ENCODE data around the gene ANKRD37. TPM values are rescaled to one million over a fixed set of nuclear protein-coding genes. Genes with fewer than 3 reads are reported as not detected.

Gene ANKRD37
- total RNA-seq, 1 donor from 2014 or later = 4.6 TPM

DNA sequence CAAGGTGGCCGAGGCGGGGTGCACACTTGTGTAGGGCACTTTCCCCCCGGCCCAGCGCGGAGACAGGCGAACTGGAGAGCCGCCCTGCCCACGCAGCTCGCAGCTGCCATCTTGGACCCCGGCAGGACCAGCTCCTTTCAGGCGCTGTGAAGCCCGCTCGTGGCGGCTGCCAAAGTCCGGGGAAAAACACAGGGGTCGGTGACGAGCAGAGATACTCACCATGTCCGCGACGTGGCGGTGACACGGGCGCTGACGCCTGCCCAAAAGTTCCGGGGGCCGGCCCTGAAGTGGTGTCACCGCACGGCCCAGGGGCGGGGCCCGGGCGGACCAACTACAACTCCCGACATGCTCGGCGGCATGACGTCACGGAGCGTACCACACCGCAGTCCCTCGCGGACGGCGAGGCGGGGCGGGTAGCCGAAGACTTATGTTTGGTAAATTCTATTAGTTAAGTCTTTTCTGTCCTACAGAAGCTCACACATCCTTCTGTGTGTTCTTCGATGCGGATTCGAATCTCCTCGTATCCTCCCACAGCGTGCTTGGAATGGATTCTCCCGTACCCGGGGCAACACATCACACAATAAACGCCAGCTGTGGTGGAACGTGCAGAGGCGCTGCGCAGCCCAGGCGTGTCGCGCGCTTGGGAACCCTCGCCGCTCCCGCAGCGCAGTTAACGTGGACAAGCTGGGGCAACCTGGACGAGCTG lies 29.2 kb downstream of the ANKRD37 start, which contains the start of gene UFSP2:
UFSP2 (minus strand) TSS at position 318 of the 706 bp plus-strand sequence; CDS start at position 222, 96 bp downstream.
- DNase-seq = peak; percentile 87
- Mint-ChIP-seq H3K36me3 (ENCODE audit: unreplicated experiment) (no peaks in the 10 kb centered on the region), H3K9me3 (ENCODE audit: unreplicated experiment) (peaks cover 11% of the 10 kb centered on the region), H3K4me3 (ENCODE audit: unreplicated experiment) (peak within 1 kb of the TSS; percentile 90), H3K4me1 (ENCODE audit: low read depth, unreplicated experiment) (peaks cover 8% of the 10 kb centered on the region), H3K27ac (ENCODE audit: unreplicated experiment) (peak within 1 kb of the TSS; percentile 79), H3K27me3 (ENCODE audit: unreplicated experiment) (peaks cover 8% of the 10 kb centered on the region)
- TF ChIP-seq, protein P1, sequence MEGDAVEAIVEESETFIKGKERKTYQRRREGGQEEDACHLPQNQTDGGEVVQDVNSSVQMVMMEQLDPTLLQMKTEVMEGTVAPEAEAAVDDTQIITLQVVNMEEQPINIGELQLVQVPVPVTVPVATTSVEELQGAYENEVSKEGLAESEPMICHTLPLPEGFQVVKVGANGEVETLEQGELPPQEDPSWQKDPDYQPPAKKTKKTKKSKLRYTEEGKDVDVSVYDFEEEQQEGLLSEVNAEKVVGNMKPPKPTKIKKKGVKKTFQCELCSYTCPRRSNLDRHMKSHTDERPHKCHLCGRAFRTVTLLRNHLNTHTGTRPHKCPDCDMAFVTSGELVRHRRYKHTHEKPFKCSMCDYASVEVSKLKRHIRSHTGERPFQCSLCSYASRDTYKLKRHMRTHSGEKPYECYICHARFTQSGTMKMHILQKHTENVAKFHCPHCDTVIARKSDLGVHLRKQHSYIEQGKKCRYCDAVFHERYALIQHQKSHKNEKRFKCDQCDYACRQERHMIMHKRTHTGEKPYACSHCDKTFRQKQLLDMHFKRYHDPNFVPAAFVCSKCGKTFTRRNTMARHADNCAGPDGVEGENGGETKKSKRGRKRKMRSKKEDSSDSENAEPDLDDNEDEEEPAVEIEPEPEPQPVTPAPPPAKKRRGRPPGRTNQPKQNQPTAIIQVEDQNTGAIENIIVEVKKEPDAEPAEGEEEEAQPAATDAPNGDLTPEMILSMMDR (IDR thresholded peaks at IDR 0.05; ENCODE audit: partially characterized antibody, unreplicated experiment) = no peak

DNA sequence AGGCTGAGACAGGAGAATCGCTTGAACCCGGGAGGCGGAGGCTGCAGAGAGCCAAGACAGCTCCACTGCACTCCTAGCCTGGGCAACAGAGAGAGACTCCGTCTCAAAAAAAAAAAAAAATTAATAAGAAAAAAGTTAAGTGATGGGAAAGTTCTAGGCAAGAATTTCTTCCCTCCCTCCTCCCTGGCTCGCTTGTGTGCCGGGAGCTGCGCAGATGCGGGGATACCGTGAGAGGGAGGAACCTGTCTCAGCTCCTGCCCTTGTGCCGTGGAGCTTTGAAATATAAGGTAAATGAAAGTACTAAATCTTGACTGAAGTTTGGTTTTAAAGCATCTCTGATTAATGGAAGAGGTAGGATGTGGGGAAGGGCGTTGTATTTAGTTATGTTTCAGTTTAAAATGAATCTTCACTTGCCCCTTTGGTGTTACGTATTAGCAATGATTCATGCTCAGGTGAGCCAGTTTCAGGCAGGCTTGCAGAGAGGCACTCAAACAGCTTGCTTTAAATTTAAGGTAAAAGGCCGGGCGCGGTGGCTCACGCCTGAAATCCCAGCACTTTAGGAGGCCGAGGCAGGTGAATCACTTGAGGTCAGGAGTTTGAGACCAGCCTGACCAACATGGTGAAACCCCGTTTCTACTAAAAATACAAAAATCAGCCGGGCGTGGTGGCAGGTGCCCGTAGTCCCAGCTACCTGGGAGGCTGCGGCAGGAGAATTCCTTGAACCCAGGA lies 30.5 kb downstream of the ANKRD37 start:
- Mint-ChIP-seq H3K4me1 (ENCODE audit: low read depth, unreplicated experiment) (peaks cover 5% of the 10 kb centered on the region), H3K4me3 (ENCODE audit: unreplicated experiment) (peak overlapping the region; percentile 16), H3K36me3 (ENCODE audit: unreplicated experiment) (no peaks in the 10 kb centered on the region), H3K9me3 (ENCODE audit: unreplicated experiment) (peaks cover 11% of the 10 kb centered on the region), H3K27ac (ENCODE audit: unreplicated experiment) (no peak overlapping the region), H3K27me3 (ENCODE audit: unreplicated experiment) (peaks cover 8% of the 10 kb centered on the region)
- TF ChIP-seq, protein P1 (IDR thresholded peaks at IDR 0.05; ENCODE audit: partially characterized antibody, unreplicated experiment) = no peak
- no peak for DNase-seq

DNA sequence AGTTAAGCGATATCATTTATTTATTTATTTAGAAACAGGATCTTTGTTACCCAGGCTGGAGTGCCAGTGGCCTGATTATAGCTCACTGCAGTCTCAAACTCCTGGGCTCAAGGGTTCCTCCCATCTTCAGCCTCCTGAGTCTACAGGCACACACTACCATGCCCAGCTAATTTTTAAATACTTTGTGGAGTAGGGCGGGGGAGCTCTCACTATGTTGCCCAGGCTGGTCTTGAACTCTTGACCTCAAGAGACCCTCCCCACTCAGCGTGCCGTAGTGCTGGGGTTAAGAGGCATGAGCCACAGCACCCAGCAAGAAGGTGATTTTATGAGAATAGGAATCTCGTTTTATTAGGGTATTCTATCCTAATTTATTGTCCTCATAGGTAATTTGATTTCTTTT lies 33.0 kb downstream of the ANKRD37 start:
- no peaks in the 10 kb centered on the region for H3K36me3 Mint-ChIP-seq (ENCODE audit: unreplicated experiment)
- TF ChIP-seq, protein P1 (IDR thresholded peaks at IDR 0.05; ENCODE audit: partially characterized antibody, unreplicated experiment) = no peak
- peaks cover 8% of the 10 kb centered on the region for H3K27me3 Mint-ChIP-seq (ENCODE audit: unreplicated experiment)
- no peak for DNase-seq
- peaks cover 11% of the 10 kb centered on the region for H3K9me3 Mint-ChIP-seq (ENCODE audit: unreplicated experiment)
- H3K4me1 Mint-ChIP-seq (ENCODE audit: low read depth, unreplicated experiment) = peaks cover 4% of the 10 kb centered on the region
- H3K27ac Mint-ChIP-seq (ENCODE audit: unreplicated experiment) = no peak overlapping the region
- H3K4me3 Mint-ChIP-seq (ENCODE audit: unreplicated experiment) = no peak overlapping the region

DNA sequence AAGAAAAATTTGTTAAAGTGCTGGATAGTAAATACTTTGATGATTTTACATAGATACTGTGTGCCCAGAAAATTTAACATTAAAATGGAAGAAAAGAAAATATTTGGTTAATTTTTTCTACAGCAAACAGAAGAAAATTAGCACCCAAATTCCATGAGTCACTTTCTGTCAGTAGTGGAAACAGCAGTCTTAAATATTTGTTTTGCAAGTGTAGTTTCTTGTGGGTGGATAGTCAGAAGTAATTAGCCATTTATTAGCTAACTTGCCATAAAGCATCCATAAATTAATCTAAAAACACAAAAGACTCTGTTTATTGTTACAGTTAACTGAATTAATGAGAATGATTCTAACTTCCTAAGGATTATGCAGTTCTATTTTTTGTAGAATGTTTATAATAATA lies 38.8 kb downstream of the ANKRD37 start:
- no peak overlapping the region for H3K4me3 Mint-ChIP-seq (ENCODE audit: unreplicated experiment)
- no peaks in the 10 kb centered on the region for H3K9me3 Mint-ChIP-seq (ENCODE audit: unreplicated experiment)
- no peaks in the 10 kb centered on the region for H3K36me3 Mint-ChIP-seq (ENCODE audit: unreplicated experiment)
- TF ChIP-seq, protein P1 (IDR thresholded peaks at IDR 0.05; ENCODE audit: partially characterized antibody, unreplicated experiment) = no peak
- H3K27ac Mint-ChIP-seq (ENCODE audit: unreplicated experiment) = no peak overlapping the region
- H3K27me3 Mint-ChIP-seq (ENCODE audit: unreplicated experiment) = no peaks in the 10 kb centered on the region
- no peak for DNase-seq
- H3K4me1 Mint-ChIP-seq (ENCODE audit: low read depth, unreplicated experiment) = no peaks in the 10 kb centered on the region

GRCh38 chr4:185437809-185438208 lies 41.2 kb downstream of the ANKRD37 start:
- H3K4me1 Mint-ChIP-seq (ENCODE audit: low read depth, unreplicated experiment) = no peaks in the 10 kb centered on the region
- H3K9me3 Mint-ChIP-seq (ENCODE audit: unreplicated experiment) = no peaks in the 10 kb centered on the region
- no peak overlapping the region for H3K27ac Mint-ChIP-seq (ENCODE audit: unreplicated experiment)
- no peaks in the 10 kb centered on the region for H3K27me3 Mint-ChIP-seq (ENCODE audit: unreplicated experiment)
- TF ChIP-seq, protein P1 (IDR thresholded peaks at IDR 0.05; ENCODE audit: partially characterized antibody, unreplicated experiment) = no peak
- H3K36me3 Mint-ChIP-seq (ENCODE audit: unreplicated experiment) = no peaks in the 10 kb centered on the region
- H3K4me3 Mint-ChIP-seq (ENCODE audit: unreplicated experiment) = no peak overlapping the region
- no peak for DNase-seq
